Neural crest cell (in vitro differentiated cells): Measurements from ENCODE around the gene AGR3. TPM values are rescaled to one million over a fixed set of nuclear protein-coding genes. Genes with fewer than 3 reads are reported as not detected.

Experiments
- DNase-seq: peaks from one replicate; pipeline ENCODE4 v3.0.0; 2021; ENCODE audit warnings: low read depth, mixed read lengths, low spot score
- H3K27ac Mint-ChIP-seq: one replicate; pipeline ENCODE4 v1.8.0; 2021; ENCODE audit warnings: mild to moderate bottlenecking, mixed read lengths; ENCODE audit not compliant: unreplicated experiment
- H3K27me3 Mint-ChIP-seq: 2 replicates; pipeline ENCODE4 v1.8.0; 2021; ENCODE audit warnings: low read depth, mild to moderate bottlenecking, mixed read lengths
- H3K36me3 Mint-ChIP-seq: 2 replicates; pipeline ENCODE4 v1.8.0; 2021; ENCODE audit warnings: low read depth, mild to moderate bottlenecking, mixed read lengths
- H3K4me1 Mint-ChIP-seq: 2 replicates; pipeline ENCODE4 v1.8.0; 2021; ENCODE audit warnings: mixed read lengths
- H3K4me3 Mint-ChIP-seq: one replicate; pipeline ENCODE4 v1.8.0; 2021; ENCODE audit warnings: mild to moderate bottlenecking, mixed read lengths
- H3K9me3 Mint-ChIP-seq: 2 replicates; pipeline ENCODE4 v1.8.0; 2021; ENCODE audit warnings: mixed read lengths
- CTCF ChIP-seq: fragments of 200-600 bp; sonication (generic); conservative IDR thresholded peaks from 2 replicates; pipeline ENCODE4 v1.5.0; 2021; ENCODE audit warnings: antibody characterized with exemption, mild to moderate bottlenecking
- total RNA-seq: library from RNA; stranded (reverse); gene quantifications from 2 replicates; pipeline ENCODE4 v1.2.1, GENCODE V29; 2021

AGR3 gene
- total RNA-seq, 1 donor from 2014 or later = not detected

- H3K27me3 Mint-ChIP-seq = no peaks in the 10 kb centered on the region
- H3K4me3 Mint-ChIP-seq = no peak overlapping the region
- H3K27ac Mint-ChIP-seq = no peak overlapping the region
- H3K9me3 Mint-ChIP-seq = peaks cover 5% of the 10 kb centered on the region
- H3K4me1 Mint-ChIP-seq = peaks cover 6% of the 10 kb centered on the region
- H3K36me3 Mint-ChIP-seq = no peaks in the 10 kb centered on the region
- no peak for DNase-seq
- TF ChIP-seq CTCF = no peak
Observed at GRCh38 chr7:16816824-16817223, 65.0 kb downstream of the AGR3 start.

DNA sequence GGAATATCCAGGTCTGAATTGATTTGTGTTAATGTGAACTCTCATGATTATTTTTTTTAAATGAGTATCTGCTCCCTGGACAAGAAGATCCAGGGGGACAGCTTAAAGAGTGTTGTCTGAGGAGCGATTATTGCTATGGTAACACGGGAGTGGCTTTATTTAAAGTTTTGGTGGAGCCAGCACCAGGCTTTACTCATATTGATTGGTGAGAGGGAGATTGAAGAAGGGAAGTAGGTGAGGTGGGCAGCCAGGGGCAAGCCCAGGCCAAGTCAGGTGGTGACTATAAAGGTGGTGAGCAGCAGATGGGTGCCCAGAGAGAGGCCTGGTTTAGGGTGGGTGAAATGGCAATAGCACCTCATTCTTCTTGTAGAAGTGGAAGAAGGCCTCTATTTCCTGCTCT lies 66.8 kb downstream of the AGR3 start:
- Mint-ChIP-seq H3K27me3 (no peaks in the 10 kb centered on the region), H3K36me3 (no peaks in the 10 kb centered on the region), H3K9me3 (peaks cover 2% of the 10 kb centered on the region), H3K27ac (no peak overlapping the region), H3K4me1 (peaks cover 6% of the 10 kb centered on the region), H3K4me3 (no peak overlapping the region)
- TF ChIP-seq CTCF = no peak
- no peak for DNase-seq

DNA sequence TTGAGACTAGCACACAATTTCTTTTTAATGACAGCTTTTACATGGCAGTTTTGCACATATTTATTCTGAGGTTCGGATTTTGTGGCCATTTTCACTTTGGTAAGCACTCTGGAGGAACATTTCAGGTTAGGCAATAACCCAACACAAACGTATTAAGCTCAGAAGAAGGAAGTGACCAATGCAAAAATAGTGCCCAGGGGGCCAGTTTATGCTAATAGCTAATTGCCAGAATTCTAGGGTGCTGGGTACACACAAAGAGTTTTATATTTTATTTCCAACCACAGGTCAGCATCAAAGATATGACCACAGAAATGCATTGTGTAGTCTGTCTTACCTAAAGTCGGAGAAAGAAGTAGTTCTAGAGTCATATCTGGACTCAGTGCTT lies 68.6 kb downstream of the AGR3 start:
- no peak overlapping the region for H3K4me3 Mint-ChIP-seq
- no peak for DNase-seq

DNA sequence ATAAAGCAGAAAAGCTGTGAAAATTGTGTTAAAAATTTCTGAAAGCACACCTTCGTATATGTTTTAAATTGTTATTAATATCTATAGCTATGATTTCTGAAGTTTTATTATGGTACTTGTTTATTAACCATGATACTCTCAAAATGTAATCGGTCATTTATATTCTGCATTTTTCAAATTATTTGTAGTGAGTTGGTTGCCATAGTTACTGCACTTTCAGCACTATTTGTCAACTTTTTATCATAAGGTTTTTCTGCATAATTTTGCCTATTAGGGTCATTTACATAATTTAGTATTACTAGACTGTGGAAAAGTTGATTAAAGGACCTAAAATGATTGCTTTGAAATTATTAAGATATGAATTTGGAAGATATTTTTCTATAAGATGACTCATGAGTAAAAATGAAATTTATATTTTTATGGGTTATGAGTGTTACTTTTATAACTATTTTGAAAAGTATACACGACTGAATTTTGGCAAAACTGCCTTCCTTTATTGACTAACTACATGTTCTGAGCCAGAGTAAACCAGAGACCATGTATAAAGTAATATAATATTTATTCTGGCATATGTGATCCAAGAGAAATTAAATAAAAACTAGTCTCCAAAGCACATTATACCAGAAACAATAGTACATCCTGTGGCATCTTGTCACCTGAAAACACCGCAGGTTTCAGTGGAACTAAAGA lies 69.1 kb downstream of the AGR3 start:
- Mint-ChIP-seq H3K9me3 (no peaks in the 10 kb centered on the region), H3K27me3 (no peaks in the 10 kb centered on the region), H3K27ac (no peak overlapping the region), H3K4me3 (no peak overlapping the region), H3K4me1 (peaks cover 3% of the 10 kb centered on the region), H3K36me3 (no peaks in the 10 kb centered on the region)
- no peak for DNase-seq
- no peak for TF ChIP-seq CTCF

More for the DNA sequence above, 68.6 kb downstream of the AGR3 start:
- Mint-ChIP-seq H3K4me1 (peaks cover 6% of the 10 kb centered on the region), H3K36me3 (no peaks in the 10 kb centered on the region), H3K27me3 (no peaks in the 10 kb centered on the region), H3K9me3 (peaks cover 2% of the 10 kb centered on the region), H3K27ac (no peak overlapping the region)
- TF ChIP-seq CTCF = no peak

GRCh38 chr7:16811551-16811950 lies 70.2 kb downstream of the AGR3 start:
- Mint-ChIP-seq H3K9me3 (no peaks in the 10 kb centered on the region), H3K27ac (no peak overlapping the region), H3K36me3 (no peaks in the 10 kb centered on the region), H3K4me3 (no peak overlapping the region), H3K27me3 (no peaks in the 10 kb centered on the region), H3K4me1 (no peaks in the 10 kb centered on the region)
- no peak for DNase-seq
- TF ChIP-seq CTCF = no peak
